Colonic mucosa (tissue), 4 donors: ENCODE measurements around the gene SLC15A3. TPM values are rescaled to one million over a fixed set of nuclear protein-coding genes. Genes with fewer than 3 reads are reported as not detected.

ENCODE experiments used
- DNase-seq: peaks from one replicate; pipeline ENCODE4 v3.0.0-alpha.2; 2020
- H3K27ac ChIP-seq: fragments of 200-600 bp; one replicate; pipeline ENCODE4 v1.8.0; 2021
- H3K27me3 ChIP-seq: fragments of 200-600 bp; one replicate; pipeline ENCODE4 v1.8.0; 2021
- H3K36me3 ChIP-seq: fragments of 200-600 bp; one replicate; pipeline ENCODE4 v1.8.0; 2021
- H3K4me1 ChIP-seq: fragments of 200-600 bp; one replicate; pipeline ENCODE4 v1.8.0; 2021; ENCODE audit warnings: mild to moderate bottlenecking
- H3K4me3 ChIP-seq: fragments of 200-600 bp; one replicate; pipeline ENCODE4 v1.8.0; 2021
- H3K9ac ChIP-seq, 2 donors: one replicate each; pipeline ENCODE4 v1.7.0; 2013; ENCODE audit warnings: control low read depth in 2 of 2, low read depth in 2 of 2, low read length in 2 of 2
- H3K9me3 ChIP-seq: fragments of 200-600 bp; one replicate; pipeline ENCODE4 v1.8.0; 2021
- intact Hi-C: fragments of 100-400 bp; cut with DNase I; formaldehyde crosslinking; loops from one replicate; pipeline ENCODE4 v1.14.1; 2022
- total RNA-seq, 2 donors: library from RNA; stranded (reverse); fragmentation: NEBNext Ultra II Directional in 1 of 2; extraction: Animal tissue kit (Norgen Biotek cat#: 25700) in 1 of 2; gene quantifications; one replicate each; pipeline ENCODE4 v1.2.1, GENCODE V29; 2021
- TF ChIP-seq, protein P1 (sequence below): fragments of 200-600 bp; IDR thresholded peaks from one replicate; pipeline ENCODE4 v1.8.0; 2022; ENCODE audit warnings: antibody characterized with exemption, mild to moderate bottlenecking
- donor health status: healthy.
- donor health status: DM: no; HTN: no; CAD: no.
- donor health status: DM: no; HTN: no; CAD: no.

SLC15A3 gene
- total RNA-seq, 2 donors from 2014 or later, result 6.6 to 14.4 TPM

DNA sequence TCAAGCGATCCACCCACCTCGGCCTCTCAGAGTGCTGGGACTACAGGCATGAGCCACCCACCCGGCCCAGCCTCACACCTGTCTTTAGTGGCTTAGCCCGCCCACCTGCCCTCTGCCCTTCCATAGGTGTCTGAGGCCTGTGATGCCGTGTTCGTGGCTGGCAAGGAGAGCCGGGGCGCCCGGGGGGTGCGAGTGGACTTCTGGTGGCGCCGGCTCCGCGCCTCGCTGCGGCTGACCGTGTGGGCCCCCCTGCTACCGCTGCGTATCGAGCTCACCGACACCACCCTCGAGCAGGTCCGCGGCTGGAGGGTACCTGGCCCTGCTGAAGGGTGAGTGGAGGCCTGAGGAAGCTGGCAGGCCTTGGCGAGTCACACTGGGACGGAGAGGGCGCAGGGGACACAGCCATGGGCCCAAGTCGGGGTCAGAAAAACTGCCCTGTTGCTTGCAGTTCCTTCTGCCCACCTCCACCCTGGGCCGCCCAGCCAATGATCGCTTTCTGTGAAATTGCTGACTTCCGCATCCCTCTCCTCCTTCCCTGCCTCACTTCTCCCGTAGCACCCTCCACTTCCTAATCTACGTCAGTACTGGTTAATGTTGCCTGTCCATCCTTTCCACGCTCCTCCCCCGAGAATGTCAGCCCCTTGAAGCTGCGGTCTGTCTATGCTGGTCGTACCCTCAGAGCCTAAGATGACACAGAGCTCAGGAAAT lies 18.4 kb downstream of the SLC15A3 start:
- H3K36me3 ChIP-seq, result no peaks in the 10 kb centered on the region

DNA sequence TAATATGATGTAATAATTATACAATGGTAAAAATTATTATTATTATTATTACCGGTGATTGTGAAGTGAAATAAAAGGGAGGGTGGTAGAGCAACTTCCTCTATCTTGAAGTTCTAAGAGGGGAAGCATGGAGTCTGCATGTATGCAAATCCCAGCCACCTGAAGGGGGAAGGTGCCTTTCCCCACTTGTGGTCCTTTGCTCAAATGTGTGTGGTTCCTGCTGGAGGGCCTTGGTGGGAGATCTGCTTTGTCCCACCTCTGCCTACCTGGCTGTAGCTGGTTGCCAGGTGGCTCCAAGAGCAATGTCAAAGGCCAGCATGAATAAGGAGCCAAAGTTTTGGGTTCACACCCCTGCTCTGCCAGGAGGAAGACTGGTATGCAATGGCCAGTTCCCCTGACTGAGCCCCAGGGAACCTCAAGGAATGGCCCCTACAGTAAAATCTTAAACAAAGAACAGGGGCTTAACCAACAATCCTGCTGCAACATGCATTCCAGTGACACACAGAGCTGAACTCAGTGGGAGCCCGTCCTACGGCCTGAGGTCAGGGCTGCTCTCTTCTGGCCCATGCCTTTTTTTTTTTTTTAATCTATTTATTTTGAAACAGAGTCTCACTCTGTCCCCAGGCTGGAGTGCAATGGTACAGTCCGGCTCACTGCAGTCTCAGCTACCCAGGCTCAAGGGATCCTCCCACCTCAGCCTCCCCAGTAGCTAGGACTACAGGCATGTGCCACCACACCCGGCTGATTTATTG lies 19.2 kb downstream of the SLC15A3 start:
- no peaks in the 10 kb centered on the region for H3K9me3 ChIP-seq
- intact Hi-C loops, result no loop called here
- no peaks in the 10 kb centered on the region for H3K27me3 ChIP-seq
- no peak overlapping the region for H3K9ac ChIP-seq
- H3K4me1 ChIP-seq, result no peaks in the 10 kb centered on the region
- H3K4me3 ChIP-seq, result no peak overlapping the region
- DNase-seq, result no peak
- TF ChIP-seq, protein P1, sequence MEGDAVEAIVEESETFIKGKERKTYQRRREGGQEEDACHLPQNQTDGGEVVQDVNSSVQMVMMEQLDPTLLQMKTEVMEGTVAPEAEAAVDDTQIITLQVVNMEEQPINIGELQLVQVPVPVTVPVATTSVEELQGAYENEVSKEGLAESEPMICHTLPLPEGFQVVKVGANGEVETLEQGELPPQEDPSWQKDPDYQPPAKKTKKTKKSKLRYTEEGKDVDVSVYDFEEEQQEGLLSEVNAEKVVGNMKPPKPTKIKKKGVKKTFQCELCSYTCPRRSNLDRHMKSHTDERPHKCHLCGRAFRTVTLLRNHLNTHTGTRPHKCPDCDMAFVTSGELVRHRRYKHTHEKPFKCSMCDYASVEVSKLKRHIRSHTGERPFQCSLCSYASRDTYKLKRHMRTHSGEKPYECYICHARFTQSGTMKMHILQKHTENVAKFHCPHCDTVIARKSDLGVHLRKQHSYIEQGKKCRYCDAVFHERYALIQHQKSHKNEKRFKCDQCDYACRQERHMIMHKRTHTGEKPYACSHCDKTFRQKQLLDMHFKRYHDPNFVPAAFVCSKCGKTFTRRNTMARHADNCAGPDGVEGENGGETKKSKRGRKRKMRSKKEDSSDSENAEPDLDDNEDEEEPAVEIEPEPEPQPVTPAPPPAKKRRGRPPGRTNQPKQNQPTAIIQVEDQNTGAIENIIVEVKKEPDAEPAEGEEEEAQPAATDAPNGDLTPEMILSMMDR, result no peak
- no peak overlapping the region for H3K27ac ChIP-seq
- no peaks in the 10 kb centered on the region for H3K36me3 ChIP-seq

More for the DNA sequence above, 18.4 kb downstream of the SLC15A3 start:
- H3K9me3 ChIP-seq, result no peaks in the 10 kb centered on the region
- no peak overlapping the region for H3K4me3 ChIP-seq
- H3K27ac ChIP-seq, result no peak overlapping the region
- intact Hi-C loops, result no loop called here
- DNase-seq, result no peak
- H3K9ac ChIP-seq, result no peak overlapping the region
- TF ChIP-seq, protein P1, result no peak
- H3K4me1 ChIP-seq, result no peaks in the 10 kb centered on the region
- H3K27me3 ChIP-seq, result no peaks in the 10 kb centered on the region

DNA sequence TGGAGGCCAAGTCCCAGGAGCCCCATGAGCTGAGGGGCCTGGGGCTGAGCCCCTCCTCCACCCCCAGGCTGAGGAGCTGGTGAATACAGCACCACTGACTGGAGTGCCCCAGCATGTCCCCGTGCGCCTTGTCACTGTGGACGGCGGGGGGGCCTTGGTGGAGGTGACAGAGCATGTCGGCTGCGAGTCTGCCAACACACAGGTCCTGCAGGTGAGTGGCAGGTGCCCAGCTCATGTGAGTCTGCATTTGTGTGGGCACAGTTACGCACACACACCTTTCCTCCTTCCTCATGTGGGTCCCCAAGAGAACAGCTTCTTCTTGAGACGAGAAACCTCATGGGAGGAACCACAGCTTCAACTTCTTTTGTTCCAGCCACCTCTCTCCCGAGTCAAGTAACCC lies 20.1 kb downstream of the SLC15A3 start:
- intact Hi-C loops, result no loop called here
- no peak for DNase-seq
- H3K4me3 ChIP-seq, result no peak overlapping the region
- TF ChIP-seq, protein P1, result no peak
- no peak overlapping the region for H3K9ac ChIP-seq
- no peak overlapping the region for H3K27ac ChIP-seq
- no peaks in the 10 kb centered on the region for H3K4me1 ChIP-seq
- no peaks in the 10 kb centered on the region for H3K9me3 ChIP-seq
- H3K36me3 ChIP-seq, result no peaks in the 10 kb centered on the region
- no peaks in the 10 kb centered on the region for H3K27me3 ChIP-seq

DNA sequence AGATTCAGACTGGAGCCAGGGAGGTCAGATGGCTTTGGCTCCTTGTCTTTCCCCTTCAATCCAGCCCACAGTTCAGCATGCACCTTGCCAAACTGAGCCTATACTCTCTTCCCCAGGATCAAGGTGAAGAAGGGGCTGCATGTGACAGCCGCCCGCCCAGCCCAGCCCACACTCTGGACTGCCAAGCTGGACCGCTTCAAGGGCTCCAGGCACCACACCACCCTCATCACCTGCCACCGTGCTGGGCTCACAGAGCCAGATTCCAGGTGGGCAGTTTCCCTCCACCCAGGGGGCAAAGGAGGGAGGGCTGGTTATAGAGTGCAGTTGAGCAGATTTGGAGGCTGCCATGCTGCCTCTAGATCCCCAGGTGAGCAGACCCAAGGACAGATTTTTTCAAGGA lies 21.6 kb downstream of the SLC15A3 start:
- H3K4me1 ChIP-seq, result no peaks in the 10 kb centered on the region
- no peak overlapping the region for H3K9ac ChIP-seq
- intact Hi-C loops, result no loop called here
- no peak for DNase-seq
- TF ChIP-seq, protein P1, result no peak
- no peak overlapping the region for H3K4me3 ChIP-seq
- H3K9me3 ChIP-seq, result no peaks in the 10 kb centered on the region
- H3K36me3 ChIP-seq, result no peaks in the 10 kb centered on the region
- no peak overlapping the region for H3K27ac ChIP-seq
- peaks cover 3% of the 10 kb centered on the region for H3K27me3 ChIP-seq

DNA sequence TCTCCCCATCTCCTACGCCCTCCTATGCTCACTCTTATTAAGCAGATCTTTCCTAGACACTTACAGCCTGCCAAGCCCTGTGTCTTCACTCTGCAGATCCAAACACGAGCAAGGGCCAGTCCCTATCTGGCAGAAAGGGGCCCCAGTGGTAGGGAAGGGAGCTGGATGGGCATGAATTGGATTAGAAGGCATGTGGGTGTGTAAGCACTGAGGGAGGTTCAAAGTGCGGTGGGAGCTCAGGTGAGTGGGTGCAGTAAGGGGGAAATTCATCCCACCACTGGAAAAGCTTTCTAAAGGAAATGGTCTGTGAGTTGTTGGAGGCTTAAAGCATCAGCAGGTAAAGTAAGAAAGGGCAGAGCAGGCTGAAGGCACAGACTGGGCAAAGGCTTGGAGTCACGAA lies 22.2 kb downstream of the SLC15A3 start:
- Histone ChIP-seq H3K36me3 (no peaks in the 10 kb centered on the region), H3K9me3 (no peaks in the 10 kb centered on the region), H3K9ac (no peak overlapping the region), H3K4me1 (no peaks in the 10 kb centered on the region), H3K27ac (no peak overlapping the region), H3K27me3 (peaks cover 9% of the 10 kb centered on the region), H3K4me3 (no peak overlapping the region)
- TF ChIP-seq, protein P1, result no peak
- DNase-seq, result no peak
- intact Hi-C loops, result no loop called here
